AML-193 (cell line): ENCODE results near the gene GARIN5B.
"Not testable (repeated sequence)": the region's sequence is repeated elsewhere in the genome, so short reads cannot be mapped to it uniquely, and the experiment has no call there.

Experiments used
- DNase-seq, 2 experiments: peaks; one replicate each; lab custom pipeline; 2025; lab: John Stamatoyannopoulos, UW

GARIN5B gene

GRCh38 chr19:55348317-55349034 is 14.6 kb downstream of the GARIN5B start:
- no peak for DNase-seq

DNA sequence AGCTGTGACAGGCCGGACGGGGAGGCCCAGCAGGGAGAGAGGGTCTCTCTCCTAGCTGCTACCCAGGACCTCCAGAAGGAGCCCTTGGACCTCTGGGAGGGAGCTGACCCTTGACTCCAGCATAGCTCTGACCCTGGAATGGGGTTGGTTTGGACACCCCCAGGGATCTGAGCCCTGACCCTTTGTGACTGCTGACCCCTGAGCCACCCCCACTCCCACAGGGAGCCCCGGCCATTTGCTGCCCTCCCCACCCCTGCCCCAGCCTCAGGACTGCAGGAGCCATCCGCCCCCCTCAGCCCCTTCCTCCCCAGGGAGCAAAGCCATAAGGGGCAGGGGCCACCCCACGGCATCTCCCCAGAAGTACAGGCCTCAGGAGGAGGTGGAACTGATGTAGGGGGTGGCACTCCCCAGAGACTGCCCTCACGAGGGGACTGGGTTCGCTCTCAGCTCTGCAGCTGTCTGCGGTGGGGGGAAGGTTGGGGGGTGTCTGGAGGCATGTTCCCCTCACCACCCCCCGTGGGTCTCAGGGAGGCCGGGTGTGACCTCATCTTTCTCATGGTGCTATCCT is 15.5 kb downstream of the GARIN5B start:
- DNase-seq, result no peak

DNA sequence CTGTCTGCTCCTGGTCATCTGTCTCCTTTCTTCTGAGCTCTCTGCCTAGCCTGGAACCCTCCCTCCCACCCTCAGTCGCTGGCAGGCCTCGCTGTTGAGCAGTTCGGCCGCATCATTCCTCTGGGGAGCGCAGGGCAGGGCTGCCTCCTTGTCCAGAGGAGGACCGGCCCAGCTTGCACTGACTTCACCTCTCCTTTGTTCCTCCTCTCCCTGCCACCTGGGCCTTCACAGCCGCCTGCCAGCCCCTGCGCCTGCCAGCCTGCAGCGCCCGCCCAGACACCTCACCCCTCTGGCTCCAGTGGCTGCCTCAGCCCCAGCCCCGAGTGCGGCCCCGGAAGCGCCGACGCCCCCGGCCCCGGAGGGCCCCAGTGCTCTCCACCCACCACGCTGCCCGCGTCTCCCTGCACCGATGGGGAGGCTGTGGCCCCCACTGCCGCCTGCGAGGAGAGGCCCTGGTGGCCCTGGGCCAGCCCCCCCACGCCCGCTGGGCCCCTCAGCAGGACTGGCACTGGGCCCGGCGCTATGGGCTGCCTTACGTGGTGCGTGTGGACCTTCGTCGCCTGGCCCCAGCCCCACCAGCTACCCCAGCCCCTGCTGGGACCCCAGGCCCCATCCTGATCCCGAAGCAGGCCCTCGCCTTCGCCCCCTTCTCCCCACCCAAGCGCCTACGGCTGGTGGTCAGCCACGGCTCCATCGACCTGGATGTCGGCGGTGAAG is 16.2 kb downstream of the GARIN5B start:
- DNase-seq, result no peak

- no peak for DNase-seq
These were observed 17.0 kb downstream of the GARIN5B start for GRCh38 chr19:55345818-55346724.

GRCh38 chr19:55345101-55345817 is 17.8 kb downstream of the GARIN5B start:
- DNase-seq, result no peak

DNA sequence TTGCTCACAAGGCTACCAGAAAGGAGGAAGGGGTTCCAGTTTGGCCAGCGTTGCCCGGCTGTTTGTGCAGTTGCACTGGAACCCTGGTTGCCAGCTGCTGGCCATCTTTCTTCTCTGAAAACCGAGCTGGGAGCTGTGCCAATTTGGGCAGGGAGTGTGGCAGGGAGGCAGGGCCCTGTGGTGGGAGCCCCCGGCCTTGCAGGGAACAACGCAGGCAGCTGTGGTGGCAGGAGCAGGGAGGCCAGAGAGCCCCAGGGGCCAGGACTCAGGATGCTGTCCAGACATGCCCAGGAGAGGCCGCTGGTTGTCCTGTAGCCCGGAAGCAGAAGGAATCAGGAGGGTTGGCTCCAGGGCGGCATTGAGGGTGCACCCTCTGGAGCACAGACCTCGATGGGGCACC is 18.6 kb downstream of the GARIN5B start:
- DNase-seq, result no peak

DNA sequence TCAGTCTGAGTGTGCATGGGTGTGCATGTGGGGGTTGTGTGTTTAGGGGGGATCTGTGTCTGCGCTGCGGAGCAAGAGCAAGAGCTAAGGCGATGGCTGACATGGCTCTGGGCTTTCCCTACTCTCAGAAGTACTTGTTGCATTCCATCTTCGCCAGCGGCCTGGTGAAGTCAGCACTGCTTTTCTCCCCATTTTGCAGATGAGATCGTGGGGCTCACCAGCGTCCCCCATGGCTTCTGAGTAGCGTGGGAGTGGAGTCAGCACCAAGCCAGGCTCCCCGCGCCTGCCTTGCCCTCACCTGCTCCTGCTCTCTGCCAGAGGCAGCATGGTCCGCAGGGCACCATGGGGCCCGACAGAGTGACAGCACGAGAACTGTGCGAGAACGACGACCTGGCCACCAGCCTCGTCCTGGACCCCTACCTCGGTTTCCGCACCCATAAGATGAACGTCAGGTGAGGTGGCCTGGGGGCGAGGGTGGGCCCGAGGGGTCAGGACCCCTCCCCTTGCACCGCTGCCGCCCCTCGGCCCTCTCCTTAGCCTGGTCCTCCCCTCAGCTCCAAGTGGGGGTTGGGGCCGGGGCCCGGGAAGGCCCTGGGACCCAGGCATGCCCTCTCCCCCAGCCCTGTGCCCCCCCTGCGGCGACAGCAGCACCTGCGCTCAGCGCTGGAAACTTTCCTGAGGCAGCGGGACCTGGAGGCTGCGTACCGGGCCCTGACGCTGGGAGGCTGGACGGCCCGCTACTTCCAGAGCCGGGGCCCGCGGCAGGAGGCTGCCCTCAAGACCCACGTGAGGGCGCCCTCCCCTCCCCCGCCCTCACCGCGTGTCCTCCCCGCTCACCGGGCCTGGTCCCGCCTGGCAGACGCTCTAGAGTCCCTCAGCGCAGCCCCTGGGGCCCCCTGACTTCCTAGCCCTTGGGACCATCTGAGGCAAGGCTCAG is 21.2 kb downstream of the GARIN5B start:
- no peak for DNase-seq

DNA sequence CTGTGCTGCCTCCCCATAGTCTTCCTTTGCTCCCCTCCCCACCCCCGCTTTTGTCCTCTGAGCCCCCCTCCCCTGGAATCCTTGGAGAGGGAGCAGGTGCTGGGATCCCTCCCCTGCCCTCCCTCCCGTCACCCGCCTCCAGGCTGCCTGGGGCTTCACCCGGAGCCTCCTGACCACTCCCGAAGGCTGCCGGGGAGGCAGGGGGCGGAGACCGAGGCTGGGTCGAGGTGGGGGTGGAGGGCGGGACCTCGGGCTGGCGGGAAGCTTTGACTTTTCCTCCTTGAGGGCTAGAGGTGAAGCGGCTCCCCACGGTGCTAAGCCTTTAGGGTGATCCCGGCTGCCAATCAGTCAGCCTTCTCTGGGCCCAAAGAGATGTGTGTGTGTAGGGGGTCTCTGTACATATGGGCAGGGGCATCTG is 21.9 kb downstream of the GARIN5B start:
- DNase-seq, result peak; percentile 34

GRCh38 chr19:55340784-55341147 is 22.3 kb downstream of the GARIN5B start:
- no peak for DNase-seq

GRCh38 chr19:55339889-55340783 is 22.9 kb downstream of the GARIN5B start:
- no peak for DNase-seq

DNA sequence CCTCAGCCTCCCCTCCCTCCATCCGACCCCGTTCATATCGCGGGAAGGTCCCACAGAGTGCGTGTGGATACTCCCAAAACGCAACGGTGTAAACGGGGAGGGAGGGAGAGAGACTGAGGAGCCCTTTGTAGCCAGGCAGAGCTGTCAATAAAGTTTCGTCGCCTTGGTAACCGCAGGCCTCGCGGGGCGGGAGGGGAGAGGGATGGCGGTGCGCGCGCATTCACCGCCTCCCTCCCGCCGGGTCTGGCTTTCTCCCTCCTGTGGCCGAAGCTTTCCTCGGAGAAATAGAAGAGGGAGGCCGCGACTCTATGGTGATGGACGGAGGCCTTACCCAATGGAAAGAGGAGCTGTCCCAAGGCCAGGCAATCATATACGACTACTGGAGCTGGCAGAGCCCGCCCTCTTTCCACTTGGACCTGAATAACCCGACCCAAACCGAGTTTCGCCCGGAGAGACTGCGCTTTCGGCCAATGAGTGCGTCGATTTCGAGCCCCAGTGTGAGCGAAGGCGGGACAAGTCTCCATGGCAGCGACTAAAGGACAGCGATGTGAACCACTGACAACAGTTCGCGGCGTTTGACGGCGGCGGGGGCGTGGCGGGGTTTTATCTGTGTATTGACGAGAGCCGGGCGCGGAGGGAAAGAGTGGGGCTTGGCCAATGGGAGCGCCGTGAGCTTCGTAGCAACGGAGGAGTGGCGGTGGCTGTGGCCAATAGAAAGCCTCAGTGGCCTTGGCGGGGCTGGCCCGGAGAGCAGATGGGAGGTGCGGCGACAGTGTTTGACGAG is 23.8 kb downstream of the GARIN5B start, which contains the start of gene KMT5C:
KMT5C (plus strand) TSS at position 772 of the 784 bp plus-strand sequence. CDS start 2,061 bp downstream, outside the sequence.
- DNase-seq, result peak; percentile 99 to 100

DNA sequence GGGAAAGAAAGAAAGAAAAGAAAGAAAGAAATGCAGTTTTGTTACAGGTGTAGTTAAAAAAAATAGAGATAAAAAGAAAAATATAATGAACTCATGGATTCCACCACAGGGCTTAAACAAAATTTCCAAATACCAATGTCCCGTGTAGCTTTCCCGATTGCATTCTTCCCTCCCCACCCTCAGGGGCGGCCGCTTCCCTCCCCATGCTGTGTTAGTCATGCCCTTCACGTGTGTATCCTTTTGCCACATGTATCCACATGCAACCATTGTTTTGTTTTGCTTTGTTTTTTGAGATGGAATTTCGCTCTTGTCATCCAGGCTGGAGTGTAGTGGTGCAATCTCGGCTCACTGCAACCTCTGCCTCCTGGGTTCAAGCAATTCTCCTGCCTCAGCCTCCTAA is 27.0 kb downstream of the GARIN5B start:
- no peak for DNase-seq

GRCh38 chr19:55333870-55334269 is 29.2 kb downstream of the GARIN5B start:
- DNase-seq, result no peak

DNA sequence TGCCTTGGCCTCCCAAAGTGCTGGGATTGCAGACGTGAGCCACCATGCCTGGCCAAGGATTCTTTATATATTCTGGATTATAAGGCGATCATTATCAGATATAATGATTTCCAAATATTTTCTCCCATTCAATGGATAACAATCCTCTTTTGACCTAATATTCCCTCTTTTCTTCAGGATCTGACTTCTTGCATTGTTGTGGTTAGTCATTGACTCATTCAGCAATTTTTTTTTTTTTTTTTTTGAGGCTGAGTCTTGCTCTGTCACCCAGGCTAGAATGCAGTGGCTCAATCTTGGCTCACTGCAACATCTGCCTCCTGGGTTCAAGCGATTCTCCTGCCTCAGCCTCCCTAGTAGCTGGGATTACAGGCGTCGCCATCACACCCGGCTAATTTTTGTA is 33.3 kb downstream of the GARIN5B start:
- not testable (repeated sequence) for DNase-seq

DNA sequence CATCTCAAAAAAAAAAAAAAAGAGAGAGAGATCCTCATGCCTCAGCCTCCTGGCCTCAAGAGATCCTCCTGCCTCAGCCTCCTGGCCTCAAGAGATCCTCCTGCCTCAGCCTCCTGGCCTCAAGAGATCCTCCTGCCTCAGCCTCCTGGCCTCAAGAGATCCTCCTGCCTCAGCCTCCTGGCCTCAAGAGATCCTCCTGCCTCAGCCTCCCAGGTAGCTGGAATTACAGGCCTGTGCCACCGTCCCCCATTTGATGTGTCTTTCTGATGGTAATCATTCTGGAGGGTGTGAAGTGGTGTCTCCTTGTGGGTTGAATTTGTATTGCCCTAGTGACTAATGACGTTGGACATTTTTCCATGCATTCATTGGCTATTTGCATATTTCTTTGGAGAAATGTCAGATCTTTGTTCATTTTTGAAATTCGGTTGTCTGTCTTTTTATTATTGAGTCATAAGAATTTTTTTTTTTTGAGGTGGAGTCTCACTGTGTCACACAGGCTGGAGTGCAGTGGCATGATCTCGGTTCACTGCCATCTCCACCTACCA is 34.2 kb downstream of the GARIN5B start:
- not testable (repeated sequence) for DNase-seq

DNA sequence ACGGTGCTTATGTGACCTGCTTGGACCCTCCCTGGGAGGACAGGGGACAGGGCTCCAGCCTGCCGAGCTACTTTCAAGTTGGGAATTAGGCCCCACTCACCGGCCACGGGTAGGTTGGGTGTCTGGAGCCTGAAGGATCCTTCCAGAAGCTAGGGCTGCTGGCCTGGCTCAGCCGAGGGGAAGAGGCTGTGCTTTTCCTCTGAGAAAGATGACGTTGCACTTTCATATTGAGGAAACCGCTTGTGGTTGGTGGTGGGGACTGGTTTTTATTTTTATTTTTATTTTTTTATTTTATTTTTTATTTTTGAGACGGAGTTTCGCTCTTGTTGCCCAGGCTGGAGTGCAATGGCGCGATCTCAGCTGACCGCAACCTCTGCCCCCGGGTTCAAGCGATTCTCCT is 37.9 kb downstream of the GARIN5B start, which contains the start of gene TMEM150B:
TMEM150B (minus strand) TSS at position 170 of the 400 bp plus-strand sequence. CDS start 4,305 bp downstream, outside the sequence.
- no peak for DNase-seq

DNA sequence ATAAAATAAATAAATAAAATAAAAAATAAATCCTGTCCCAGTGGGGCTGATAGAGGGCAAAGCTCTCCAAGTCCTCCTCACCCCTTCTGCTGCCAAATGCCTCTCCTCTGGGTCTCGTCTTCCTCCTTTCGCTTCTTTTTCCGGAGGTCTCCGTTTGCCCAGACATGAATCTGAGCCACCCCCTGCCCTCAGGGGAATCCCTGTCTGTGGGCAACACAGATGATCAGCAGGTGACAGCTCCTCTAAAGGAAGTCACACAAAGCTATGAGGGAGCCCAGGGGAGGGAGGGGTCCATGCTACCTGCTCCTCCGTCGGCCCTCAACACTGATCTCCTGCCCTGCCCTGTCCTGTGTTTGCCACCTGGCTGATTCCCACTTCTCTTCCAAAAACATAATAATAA is 38.4 kb downstream of the GARIN5B start:
- no peak for DNase-seq
